Choroid plexus epithelial cell (primary cell): ENCODE data around the gene PTPN14.
A peak's percentile ranks its signal among the peaks of the same experiment; 100 is the strongest.

ENCODE experiments used
- DNase-seq: peaks from one replicate; pipeline ENCODE4 v3.0.0-alpha.2; 2010; ENCODE audit warnings: low read depth
- H3K4me3 ChIP-seq: 2 replicates; pipeline ENCODE4 v1.5.1; 2011; ENCODE audit warnings: low read depth, mild to moderate bottlenecking, control low read depth, low read length, moderate library complexity
- TF ChIP-seq, protein P1 (sequence below): conservative IDR thresholded peaks from 2 replicates; pipeline ENCODE4 v1.5.1; 2011; ENCODE audit warnings: low read depth, mild to moderate bottlenecking, control low read depth, inconsistent platforms, low read length, moderate library complexity

The PTPN14 gene

GRCh38 chr1:214393086-214393485 lies 158.3 kb downstream of the PTPN14 start:
- TF ChIP-seq, protein P1, sequence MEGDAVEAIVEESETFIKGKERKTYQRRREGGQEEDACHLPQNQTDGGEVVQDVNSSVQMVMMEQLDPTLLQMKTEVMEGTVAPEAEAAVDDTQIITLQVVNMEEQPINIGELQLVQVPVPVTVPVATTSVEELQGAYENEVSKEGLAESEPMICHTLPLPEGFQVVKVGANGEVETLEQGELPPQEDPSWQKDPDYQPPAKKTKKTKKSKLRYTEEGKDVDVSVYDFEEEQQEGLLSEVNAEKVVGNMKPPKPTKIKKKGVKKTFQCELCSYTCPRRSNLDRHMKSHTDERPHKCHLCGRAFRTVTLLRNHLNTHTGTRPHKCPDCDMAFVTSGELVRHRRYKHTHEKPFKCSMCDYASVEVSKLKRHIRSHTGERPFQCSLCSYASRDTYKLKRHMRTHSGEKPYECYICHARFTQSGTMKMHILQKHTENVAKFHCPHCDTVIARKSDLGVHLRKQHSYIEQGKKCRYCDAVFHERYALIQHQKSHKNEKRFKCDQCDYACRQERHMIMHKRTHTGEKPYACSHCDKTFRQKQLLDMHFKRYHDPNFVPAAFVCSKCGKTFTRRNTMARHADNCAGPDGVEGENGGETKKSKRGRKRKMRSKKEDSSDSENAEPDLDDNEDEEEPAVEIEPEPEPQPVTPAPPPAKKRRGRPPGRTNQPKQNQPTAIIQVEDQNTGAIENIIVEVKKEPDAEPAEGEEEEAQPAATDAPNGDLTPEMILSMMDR, result no peak
- no peak for DNase-seq

GRCh38 chr1:214391873-214392645 lies 159.3 kb downstream of the PTPN14 start:
- DNase-seq, result no peak
- TF ChIP-seq, protein P1, result no peak
- H3K4me3 ChIP-seq, result no peak overlapping the region

More at GRCh38 chr1:214393086-214393485, 158.3 kb downstream of the PTPN14 start:
- no peak overlapping the region for H3K4me3 ChIP-seq

- H3K4me3 ChIP-seq, result no peak overlapping the region
- no peak for DNase-seq
- TF ChIP-seq, protein P1, result no peak
These were observed 161.7 kb downstream of the PTPN14 start for GRCh38 chr1:214389734-214390133.

DNA sequence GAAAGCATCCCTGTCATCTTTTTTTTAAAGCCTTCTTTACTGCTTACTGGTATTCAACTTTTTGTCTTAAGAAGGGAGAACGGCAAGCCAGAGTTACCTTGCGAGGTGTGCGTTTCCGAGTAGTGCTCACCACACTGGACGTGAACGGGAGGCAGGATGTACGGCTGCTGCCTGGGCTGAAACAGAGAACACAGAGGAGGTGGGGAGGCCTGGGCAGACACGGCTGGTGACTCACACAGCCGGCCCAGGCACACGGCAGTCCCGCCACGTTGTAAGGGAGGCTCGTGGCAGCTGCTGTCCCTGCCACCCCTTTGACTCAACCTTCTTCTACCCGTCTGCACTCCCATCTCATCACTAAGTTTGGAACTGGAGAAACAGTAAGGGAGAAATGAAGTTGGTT lies 164.7 kb downstream of the PTPN14 start:
- no peak overlapping the region for H3K4me3 ChIP-seq
- DNase-seq, result peak; percentile 80
- TF ChIP-seq, protein P1, result no peak

- H3K4me3 ChIP-seq, result no peak overlapping the region
- TF ChIP-seq, protein P1, result no peak
- no peak for DNase-seq
These were observed 165.1 kb downstream of the PTPN14 start for GRCh38 chr1:214386333-214386732.

DNA sequence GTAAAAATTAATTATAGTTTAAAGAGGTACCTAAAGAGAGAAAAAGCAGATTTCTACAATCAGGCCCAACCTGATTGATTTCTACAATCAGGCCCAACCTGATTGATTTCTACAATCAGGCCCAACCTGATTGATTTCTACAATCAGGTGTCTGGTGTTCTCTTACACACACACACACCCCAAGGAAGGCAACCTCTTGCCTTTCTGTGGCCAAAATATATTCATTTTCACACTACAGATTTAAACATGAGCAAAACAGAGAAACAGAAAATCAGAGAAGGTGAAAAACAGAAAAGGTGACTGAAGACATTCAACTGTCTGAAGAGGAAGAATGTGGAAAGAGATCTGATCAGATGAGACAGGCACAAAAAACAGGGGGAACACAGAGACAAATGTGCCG lies 166.0 kb downstream of the PTPN14 start:
- TF ChIP-seq, protein P1, result no peak
- no peak for DNase-seq
- no peak overlapping the region for H3K4me3 ChIP-seq
